GM12865 (cell line): ENCODE measurements around the gene PLEKHG1.
A peak's percentile ranks its signal among the peaks of the same experiment; 100 is the strongest.

Experiments
- DNase-seq: peaks from one replicate; pipeline ENCODE4 v3.0.0; 2010; ENCODE audit warnings: low read depth
- H3K4me3 ChIP-seq: 2 replicates; pipeline ENCODE4 v1.5.1; 2011; ENCODE audit warnings: mild to moderate bottlenecking, low read depth, low read length, control low read depth
- TF ChIP-seq, protein P1 (sequence below): IDR thresholded peaks from 2 replicates; pipeline ENCODE4 v1.5.1; 2011; ENCODE audit warnings: low read length, control low read depth, low read depth, inconsistent platforms; ENCODE audit not compliant: insufficient read depth; ENCODE audit errors: missing control alignments

The PLEKHG1 gene

DNA sequence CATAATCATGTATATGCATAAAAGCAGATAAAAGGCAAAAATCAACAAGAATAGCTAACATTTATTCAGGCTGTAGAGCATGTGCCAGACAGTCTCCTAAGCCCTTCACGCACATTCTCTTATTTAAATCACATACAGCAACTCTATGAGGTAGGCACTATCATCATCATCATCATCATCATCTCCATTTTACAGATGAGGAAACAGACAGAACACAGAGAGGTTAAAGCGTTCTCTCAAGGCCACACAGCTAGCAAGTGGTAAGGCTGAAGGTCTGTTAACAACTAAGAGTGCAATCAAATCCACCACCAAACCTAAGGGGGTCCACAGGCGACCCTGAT lies 857 bp upstream of the PLEKHG1 start:
- DNase-seq = no peak
- TF ChIP-seq, protein P1, sequence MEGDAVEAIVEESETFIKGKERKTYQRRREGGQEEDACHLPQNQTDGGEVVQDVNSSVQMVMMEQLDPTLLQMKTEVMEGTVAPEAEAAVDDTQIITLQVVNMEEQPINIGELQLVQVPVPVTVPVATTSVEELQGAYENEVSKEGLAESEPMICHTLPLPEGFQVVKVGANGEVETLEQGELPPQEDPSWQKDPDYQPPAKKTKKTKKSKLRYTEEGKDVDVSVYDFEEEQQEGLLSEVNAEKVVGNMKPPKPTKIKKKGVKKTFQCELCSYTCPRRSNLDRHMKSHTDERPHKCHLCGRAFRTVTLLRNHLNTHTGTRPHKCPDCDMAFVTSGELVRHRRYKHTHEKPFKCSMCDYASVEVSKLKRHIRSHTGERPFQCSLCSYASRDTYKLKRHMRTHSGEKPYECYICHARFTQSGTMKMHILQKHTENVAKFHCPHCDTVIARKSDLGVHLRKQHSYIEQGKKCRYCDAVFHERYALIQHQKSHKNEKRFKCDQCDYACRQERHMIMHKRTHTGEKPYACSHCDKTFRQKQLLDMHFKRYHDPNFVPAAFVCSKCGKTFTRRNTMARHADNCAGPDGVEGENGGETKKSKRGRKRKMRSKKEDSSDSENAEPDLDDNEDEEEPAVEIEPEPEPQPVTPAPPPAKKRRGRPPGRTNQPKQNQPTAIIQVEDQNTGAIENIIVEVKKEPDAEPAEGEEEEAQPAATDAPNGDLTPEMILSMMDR = no peak
- no peak overlapping the region for H3K4me3 ChIP-seq

DNA sequence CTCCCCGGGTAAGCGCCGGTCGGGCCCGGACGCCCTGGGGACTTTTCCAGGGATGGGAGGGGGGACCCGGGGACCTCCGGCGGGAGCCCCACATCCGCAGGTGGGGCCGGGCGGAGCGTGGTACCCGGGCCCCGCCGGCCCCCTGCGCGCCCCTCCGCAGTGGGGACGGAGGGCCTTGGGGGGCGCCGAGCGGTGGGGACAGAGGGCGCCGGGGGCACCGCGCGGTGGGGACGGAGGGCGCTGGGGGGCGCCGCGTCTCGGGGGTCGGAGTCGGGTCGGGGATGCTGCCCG lies 270 bp downstream of the PLEKHG1 start:
- peak overlapping the region; percentile 59 for H3K4me3 ChIP-seq
- TF ChIP-seq, protein P1 = no peak
- DNase-seq = no peak

DNA sequence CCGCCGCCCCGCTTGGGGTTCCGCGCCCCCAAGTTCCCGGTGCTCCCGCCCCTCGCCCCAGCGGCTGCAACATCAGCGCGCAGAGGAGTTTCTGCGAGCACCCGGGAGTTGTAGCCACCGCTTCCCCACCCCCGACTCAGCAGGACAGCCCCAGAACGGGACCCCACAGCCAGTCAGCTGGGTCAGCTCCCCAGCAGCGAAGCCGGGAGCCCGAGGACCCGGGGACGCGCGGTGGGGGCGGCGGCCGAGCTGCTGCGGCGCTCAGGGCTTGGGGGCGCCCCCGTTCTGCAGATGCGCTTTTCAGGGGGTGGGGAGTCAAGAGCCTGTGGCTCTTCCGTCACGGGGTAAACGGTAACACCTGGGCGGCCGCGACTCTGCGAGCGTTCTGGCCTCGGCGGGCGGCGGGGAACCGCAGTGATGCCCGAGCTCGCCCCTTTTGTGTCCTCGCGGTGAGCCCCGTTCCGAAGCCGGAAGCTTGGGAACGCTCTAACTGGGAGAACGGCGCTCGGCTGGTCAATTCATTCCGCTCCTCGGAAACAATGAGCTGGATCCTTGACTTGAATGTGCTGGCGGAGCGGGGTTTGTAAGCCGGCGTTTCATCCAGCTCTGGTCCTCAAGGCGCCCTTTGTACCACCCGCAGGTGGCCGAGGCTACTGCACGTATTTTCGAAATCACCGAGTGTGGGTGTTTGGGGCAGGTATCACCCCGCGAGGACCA lies 774 bp downstream of the PLEKHG1 start:
- peak overlapping the region; percentile 59 for H3K4me3 ChIP-seq
- DNase-seq = peak; percentile 74
- TF ChIP-seq, protein P1 = peak; percentile 37

GRCh38 chr6:150601439-150601838 lies 1.8 kb downstream of the PLEKHG1 start:
- no peak for DNase-seq
- H3K4me3 ChIP-seq = no peak overlapping the region
- TF ChIP-seq, protein P1 = no peak

DNA sequence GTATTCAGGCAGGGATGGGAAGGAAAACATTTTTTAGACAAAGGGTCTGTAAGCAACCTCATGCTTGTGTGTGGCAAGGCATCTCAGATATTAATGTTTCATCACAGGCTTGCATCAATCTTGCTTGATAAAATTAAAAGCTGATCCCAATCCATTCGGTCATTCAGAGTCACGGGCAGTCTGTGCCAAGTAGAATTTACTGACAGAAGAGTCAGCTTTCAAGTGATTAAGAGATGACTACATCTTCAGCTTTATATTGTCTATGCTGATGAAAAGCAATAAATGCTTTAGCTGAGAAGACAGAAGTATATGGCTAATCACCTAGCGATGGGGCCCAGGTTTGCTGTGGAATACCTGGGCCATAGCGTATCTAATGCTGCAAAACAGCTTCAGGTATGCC lies 3.5 kb downstream of the PLEKHG1 start:
- no peak overlapping the region for H3K4me3 ChIP-seq
- TF ChIP-seq, protein P1 = no peak
- no peak for DNase-seq

DNA sequence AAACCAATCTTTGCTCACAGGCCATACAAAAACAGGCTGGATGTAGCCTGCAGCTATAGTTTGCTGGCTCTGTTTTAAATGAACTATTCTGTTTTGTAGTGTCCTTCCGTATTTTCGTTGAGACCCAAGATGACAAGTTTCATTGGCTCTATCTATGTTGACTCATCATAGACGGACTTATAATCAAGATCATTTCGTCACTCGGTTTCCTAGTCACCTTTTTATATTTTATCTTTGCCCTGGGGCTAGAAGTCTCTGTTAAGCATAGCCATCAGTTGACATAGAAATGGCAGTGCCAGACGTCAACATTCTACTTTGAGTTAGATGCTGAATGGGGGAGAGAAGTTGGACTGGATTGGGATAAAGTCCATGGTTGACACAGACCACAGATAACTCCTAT lies 4.8 kb downstream of the PLEKHG1 start:
- no peak overlapping the region for H3K4me3 ChIP-seq

More for the DNA sequence above, 4.8 kb downstream of the PLEKHG1 start:
- DNase-seq = no peak
- TF ChIP-seq, protein P1 = no peak
